IPS DF 6.9 (cell line): Measurements from ENCODE around the gene NRCAM.
"Not testable (repeated sequence)": the region's sequence is repeated elsewhere in the genome, so short reads cannot be mapped to it uniquely, and the experiment has no call there.

Source experiments
- DNase-seq: peaks from one replicate; pipeline ENCODE4 v3.0.0-alpha.2; 2013; ENCODE audit warnings: low read depth, low spot score
- H3K27ac ChIP-seq: one replicate; pipeline ENCODE4 v1.5.1; 2013; ENCODE audit warnings: low read length, control low read depth
- H3K27me3 ChIP-seq: 2 replicates; pipeline ENCODE4 v1.6.1; 2013; ENCODE audit warnings: mild to moderate bottlenecking, low read length; ENCODE audit not compliant: control insufficient read depth, insufficient read depth
- H3K36me3 ChIP-seq: 2 replicates; pipeline ENCODE4 v1.6.1; 2013; ENCODE audit warnings: low read length; ENCODE audit not compliant: control insufficient read depth, insufficient read depth
- H3K4me1 ChIP-seq: 2 replicates; pipeline ENCODE4 v1.6.1; 2013; ENCODE audit warnings: low read length; ENCODE audit not compliant: control insufficient read depth, insufficient read depth
- H3K4me3 ChIP-seq: 2 replicates; pipeline ENCODE4 v1.5.1; 2013; ENCODE audit warnings: mild to moderate bottlenecking, low read length
- H3K9me3 ChIP-seq: 2 replicates; pipeline ENCODE4 v1.6.1; 2013; ENCODE audit warnings: low read length, inconsistent platforms; ENCODE audit not compliant: control insufficient read depth, insufficient read depth
- WGBS: extraction: QIAGEN DNeasy Blood & Tissue Kit; methylation state at CpG from one replicate; pipeline ENCODE4 v1.1.7; 2013; ENCODE audit warnings: mixed read lengths, missing lambda C conversion rate; ENCODE audit not compliant: insufficient read length, insufficient coverage; 5-methylcytosine and 5-hydroxymethylcytosine counted together

NRCAM gene

GRCh38 chr7:108348913-108349312, 107.3 kb downstream of the NRCAM start:
- H3K36me3 ChIP-seq, result no peaks in the 10 kb centered on the region
- DNase-seq, result no peak
- H3K4me1 ChIP-seq, result peaks cover 4% of the 10 kb centered on the region; the same call in 1 of the 2 replicates
- WGBS, result no CpG with 5 or more reads among the region's 3 CpGs
- H3K27ac ChIP-seq, result no peak overlapping the region
- no peak overlapping the region for H3K4me3 ChIP-seq
- H3K27me3 ChIP-seq, result no peaks in the 10 kb centered on the region
- no peaks in the 10 kb centered on the region for H3K9me3 ChIP-seq

- Histone ChIP-seq H3K27ac (no peak overlapping the region), H3K36me3 (no peaks in the 10 kb centered on the region), H3K4me3 (no peak overlapping the region), H3K4me1 (peaks cover 4% of the 10 kb centered on the region; the same call in 1 of the 2 replicates), H3K9me3 (no peaks in the 10 kb centered on the region), H3K27me3 (no peaks in the 10 kb centered on the region)
- no CpG with 5 or more reads among the region's 2 CpGs for WGBS
- peak; percentile 71 for DNase-seq
Measured at GRCh38 chr7:108347616-108348015, 108.6 kb downstream of the NRCAM start.

- Histone ChIP-seq H3K9me3 (no peaks in the 10 kb centered on the region), H3K4me1 (peaks cover 4% of the 10 kb centered on the region; the same call in 1 of the 2 replicates)
- no CpG with 5 or more reads among the region's 9 CpGs for WGBS
Measured at GRCh38 chr7:108345710-108346336, 110.4 kb downstream of the NRCAM start.

GRCh38 chr7:108340856-108341411, 115.3 kb downstream of the NRCAM start:
- Histone ChIP-seq H3K36me3 (no peaks in the 10 kb centered on the region), H3K4me1 (peaks cover 3% of the 10 kb centered on the region; the same call in 1 of the 2 replicates), H3K27ac (no peak overlapping the region), H3K9me3 (no peaks in the 10 kb centered on the region), H3K4me3 (no peak overlapping the region), H3K27me3 (no peaks in the 10 kb centered on the region)
- WGBS, result no CpG with 5 or more reads among the region's 9 CpGs
- DNase-seq, result no peak

More at GRCh38 chr7:108345710-108346336, 110.4 kb downstream of the NRCAM start:
- Histone ChIP-seq H3K27ac (no peak overlapping the region), H3K27me3 (no peaks in the 10 kb centered on the region), H3K4me3 (no peak overlapping the region), H3K36me3 (no peaks in the 10 kb centered on the region)
- no peak for DNase-seq

- not testable (repeated sequence) for H3K27ac ChIP-seq, H3K4me1 ChIP-seq, H3K27me3 ChIP-seq, DNase-seq, H3K9me3 ChIP-seq, H3K4me3 ChIP-seq, H3K36me3 ChIP-seq
- WGBS, result no CpG with 5 or more reads among the region's 6 CpGs
Measured at GRCh38 chr7:108340406-108340805, 115.8 kb downstream of the NRCAM start.

- Histone ChIP-seq H3K27me3 (no peaks in the 10 kb centered on the region), H3K4me3 (no peak overlapping the region), H3K27ac (no peak overlapping the region), H3K9me3 (no peaks in the 10 kb centered on the region), H3K36me3 (no peaks in the 10 kb centered on the region), H3K4me1 (no peaks in the 10 kb centered on the region)
- WGBS, result no CpG with 5 or more reads among the region's 1 CpG
- no peak for DNase-seq
Measured at GRCh38 chr7:108335269-108335918, 120.8 kb downstream of the NRCAM start.

- no peaks in the 10 kb centered on the region for H3K36me3 ChIP-seq
- no peak for DNase-seq
- 100% methylated on average over 2 of the region's 3 CpGs for WGBS
- no peak overlapping the region for H3K4me3 ChIP-seq
- peaks cover 1% of the 10 kb centered on the region; the same call in 1 of the 2 replicates for H3K4me1 ChIP-seq
- H3K27me3 ChIP-seq, result no peaks in the 10 kb centered on the region
- H3K27ac ChIP-seq, result no peak overlapping the region
- no peaks in the 10 kb centered on the region for H3K9me3 ChIP-seq
Measured at GRCh38 chr7:108332937-108333336, 123.3 kb downstream of the NRCAM start.

- H3K27ac ChIP-seq, result no peak overlapping the region
- no peaks in the 10 kb centered on the region for H3K27me3 ChIP-seq
- H3K9me3 ChIP-seq, result no peaks in the 10 kb centered on the region
- no peaks in the 10 kb centered on the region for H3K36me3 ChIP-seq
- H3K4me3 ChIP-seq, result no peak overlapping the region
- WGBS, result no CpG with 5 or more reads among the region's 1 CpG
- H3K4me1 ChIP-seq, result peaks cover 1% of the 10 kb centered on the region; the same call in 1 of the 2 replicates
- no peak for DNase-seq
Measured at GRCh38 chr7:108331971-108332370, 124.3 kb downstream of the NRCAM start.

- H3K27me3 ChIP-seq, result no peaks in the 10 kb centered on the region
Measured at GRCh38 chr7:108330227-108330626, 126.0 kb downstream of the NRCAM start.

GRCh38 chr7:108329514-108329913, 126.7 kb downstream of the NRCAM start:
- H3K27ac ChIP-seq, result no peak overlapping the region
- DNase-seq, result no peak
- no peak overlapping the region for H3K4me3 ChIP-seq
- H3K9me3 ChIP-seq, result no peaks in the 10 kb centered on the region
- WGBS, result no CpG with 5 or more reads among the region's 2 CpGs
- H3K27me3 ChIP-seq, result no peaks in the 10 kb centered on the region
- H3K36me3 ChIP-seq, result no peaks in the 10 kb centered on the region
- H3K4me1 ChIP-seq, result peaks cover 1% of the 10 kb centered on the region; the same call in 1 of the 2 replicates

More at GRCh38 chr7:108330227-108330626, 126.0 kb downstream of the NRCAM start:
- Histone ChIP-seq H3K36me3 (no peaks in the 10 kb centered on the region), H3K4me3 (no peak overlapping the region), H3K27ac (no peak overlapping the region), H3K9me3 (no peaks in the 10 kb centered on the region), H3K4me1 (peaks cover 1% of the 10 kb centered on the region; the same call in 1 of the 2 replicates)
- WGBS, result no CpG with 5 or more reads among the region's 6 CpGs
- no peak for DNase-seq
